Stimulated activated CD8-positive, alpha-beta memory T cell treated with anti-CD3 and anti-CD28 coated beads, Interleukin-2, amount 100 ng/mL, for 1 hour (primary cell): Measurements from ENCODE around the gene SKOR2.
"Not testable (repeated sequence)": the region's sequence is repeated elsewhere in the genome, so short reads cannot be mapped to it uniquely, and the experiment has no call there.

Experiments
- DNase-seq, 2 donors: peaks; one replicate each; pipeline ENCODE4 v3.0.0-alpha.2; 2020; ENCODE audit warnings: low read depth in 2 of 2

SKOR2 gene

GRCh38 chr18:47203626-47204464, 47.6 kb downstream of the SKOR2 start:
- DNase-seq = no peak

DNA sequence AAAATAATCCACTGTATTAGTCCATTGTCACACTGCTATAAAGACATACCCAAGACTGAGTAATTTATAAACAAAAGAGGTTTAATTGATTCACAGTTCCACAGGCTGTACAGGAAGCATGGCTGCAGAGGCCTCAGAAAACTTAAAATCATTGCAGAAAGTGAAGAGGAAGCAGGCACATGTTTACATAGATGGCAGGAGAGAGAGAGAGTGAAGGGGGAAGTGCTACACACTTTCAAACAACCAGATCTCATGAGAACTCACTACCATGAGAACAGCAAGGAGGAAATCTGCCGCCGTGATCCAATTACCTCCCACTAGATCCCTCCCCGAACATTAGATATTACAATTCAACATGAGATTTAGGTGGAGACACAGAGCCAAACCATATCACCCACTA, 55.5 kb downstream of the SKOR2 start:
- DNase-seq = not testable (repeated sequence)

GRCh38 chr18:47191961-47192360, 59.5 kb downstream of the SKOR2 start:
- no peak for DNase-seq

GRCh38 chr18:47187721-47188120, 63.7 kb downstream of the SKOR2 start:
- no peak for DNase-seq

DNA sequence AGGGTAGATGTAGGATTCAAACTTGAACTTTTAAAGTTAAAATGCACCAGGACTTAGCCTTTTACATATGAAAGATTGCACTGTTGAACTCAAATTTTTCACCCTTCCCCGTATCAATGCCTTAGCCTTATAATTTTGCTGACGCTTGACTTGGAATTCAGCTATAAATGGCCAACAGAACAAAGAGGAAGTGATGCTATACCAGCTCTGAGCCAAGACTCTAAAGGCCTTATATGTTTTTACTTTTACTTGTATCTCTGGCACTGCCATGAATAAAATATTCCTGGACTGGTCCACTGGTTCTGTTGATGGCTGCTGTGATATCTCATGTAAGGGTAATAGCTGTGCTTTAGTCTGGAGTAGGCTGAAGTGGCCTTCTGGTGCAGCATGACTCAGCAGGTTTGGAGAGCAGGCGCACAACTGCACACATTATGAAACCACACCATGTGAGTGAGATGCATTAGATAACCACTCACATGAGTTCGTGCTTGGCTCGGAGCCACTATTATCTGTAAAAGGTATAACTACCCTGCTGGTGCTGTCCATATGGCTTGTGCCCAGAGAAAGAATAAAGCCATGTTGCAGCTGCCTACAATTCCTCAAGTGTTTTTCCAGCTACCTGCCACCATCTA, 66.9 kb downstream of the SKOR2 start:
- no peak for DNase-seq

DNA sequence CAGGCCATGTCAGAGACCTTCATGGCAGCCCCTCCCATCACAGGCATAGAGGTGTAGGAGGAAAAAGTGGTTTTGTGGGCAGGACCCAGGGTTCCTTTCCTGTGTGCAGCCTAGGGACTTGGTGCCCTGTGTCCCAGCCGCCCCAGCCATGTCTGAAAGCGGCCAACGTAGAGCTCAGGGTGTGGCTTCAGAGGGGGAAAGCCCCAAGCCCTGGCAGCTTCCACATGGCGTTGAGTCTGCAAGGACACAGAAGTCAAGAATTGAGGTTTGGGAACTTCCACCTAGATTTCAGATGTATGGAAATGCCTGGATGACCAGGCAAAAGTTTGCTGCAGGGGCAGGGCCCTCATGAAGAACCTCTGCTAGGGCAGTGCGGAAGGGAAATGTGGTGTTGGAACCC, 69.3 kb downstream of the SKOR2 start:
- DNase-seq = not testable (repeated sequence)

- DNase-seq = no peak
Measured at GRCh38 chr18:47180765-47181164, 70.7 kb downstream of the SKOR2 start.

GRCh38 chr18:47179520-47179919, 71.9 kb downstream of the SKOR2 start:
- no peak for DNase-seq

- peak; percentile 73 to 76 for DNase-seq
Measured at GRCh38 chr18:47175898-47176575, 75.4 kb downstream of the SKOR2 start, which contains the start of gene IER3IP1. Gene IER3IP1, minus strand, starts transcription at chr18:47176364. Its CDS starts 87 bp downstream, at chr18:47176277.

GRCh38 chr18:47175283-47175897, 76.1 kb downstream of the SKOR2 start:
- DNase-seq = no peak

GRCh38 chr18:47174545-47175116, 76.8 kb downstream of the SKOR2 start:
- DNase-seq = no peak

DNA sequence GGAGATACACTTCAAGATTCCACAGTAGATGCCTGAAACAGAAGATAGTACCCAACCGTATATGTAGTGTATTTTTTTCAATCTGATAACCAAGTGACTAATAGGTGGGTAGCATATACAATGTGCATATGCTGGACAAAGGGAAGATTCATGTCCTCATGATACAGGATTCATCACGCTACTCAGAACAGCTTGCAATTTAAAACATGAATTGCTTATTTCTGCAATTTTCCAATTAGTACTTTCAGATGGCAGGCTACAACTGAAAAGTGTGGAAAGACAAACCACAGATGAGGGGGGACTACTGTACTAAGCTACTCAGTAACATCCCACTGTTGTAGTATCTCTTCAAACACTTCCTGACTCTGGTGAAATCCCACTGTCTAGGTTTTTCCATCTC, 79.0 kb downstream of the SKOR2 start:
- DNase-seq = no peak

DNA sequence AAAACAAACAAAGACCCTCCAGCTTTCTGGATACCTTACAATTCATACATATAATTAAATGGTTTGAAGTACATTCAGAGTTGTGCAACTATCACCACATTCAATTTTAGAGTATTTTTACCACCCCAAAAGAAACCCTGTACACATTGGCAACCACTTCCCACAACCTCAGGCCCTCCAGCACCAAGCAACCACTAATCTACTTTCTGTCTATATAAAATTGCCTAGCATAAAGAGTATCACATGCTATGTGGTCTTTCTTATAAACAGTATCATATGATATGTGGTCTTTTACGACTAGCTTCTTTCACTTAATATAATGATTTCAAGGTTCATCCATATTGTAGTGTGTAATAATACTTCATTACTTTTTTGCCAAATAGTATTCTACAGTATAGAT, 82.5 kb downstream of the SKOR2 start:
- no peak for DNase-seq

- DNase-seq = no peak
Measured at GRCh38 chr18:47168509-47168908, 83.0 kb downstream of the SKOR2 start.

DNA sequence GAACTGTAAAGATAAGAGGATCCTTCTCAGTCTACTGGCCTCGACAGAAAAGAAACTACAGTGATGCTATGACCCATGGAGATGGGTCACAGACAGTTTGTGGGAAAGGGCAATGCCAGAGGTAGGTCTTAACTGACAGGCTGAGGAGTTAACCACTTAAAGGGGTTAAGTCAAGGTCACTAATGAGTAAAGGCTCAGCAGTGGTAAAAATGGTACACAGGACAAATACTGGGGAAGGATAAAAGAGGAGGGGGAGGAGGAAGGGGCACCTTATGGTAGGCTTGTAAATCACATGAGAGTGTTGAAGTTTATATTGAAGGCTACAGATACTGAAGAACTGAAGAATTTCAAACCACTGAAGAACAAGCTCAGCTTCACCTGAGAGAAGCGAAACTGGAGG, 85.2 kb downstream of the SKOR2 start:
- no peak for DNase-seq

- DNase-seq = no peak
Measured at GRCh38 chr18:47163241-47163640, 88.2 kb downstream of the SKOR2 start.

- no peak for DNase-seq
Measured at GRCh38 chr18:47160256-47160655, 91.2 kb downstream of the SKOR2 start.

GRCh38 chr18:47158404-47158803, 93.1 kb downstream of the SKOR2 start:
- not testable (repeated sequence) for DNase-seq
